Endodermal cell (in vitro differentiated cells): Measurements from ENCODE around the gene EFCAB14. TPM values are rescaled to one million over a fixed set of nuclear protein-coding genes. Genes with fewer than 3 reads are reported as not detected.

Experiments used
- DNase-seq: peaks from one replicate; pipeline ENCODE4 v3.0.0-alpha.2; 2017
- H3K27ac ChIP-seq: 2 replicates; pipeline ENCODE4 v1.5.1; 2013; ENCODE audit warnings: mild to moderate bottlenecking, low read depth, low read length, moderate library complexity
- H3K27me3 ChIP-seq: 2 replicates; pipeline ENCODE4 v1.6.1; 2013; ENCODE audit warnings: mild to moderate bottlenecking, low read length, moderate library complexity; ENCODE audit not compliant: insufficient read depth, control insufficient read depth, poor library complexity, severe bottlenecking
- H3K36me3 ChIP-seq: 2 replicates; pipeline ENCODE4 v1.7.0; 2013; ENCODE audit warnings: mild to moderate bottlenecking, low read length, moderate library complexity; ENCODE audit not compliant: control insufficient read depth, insufficient read depth
- H3K4me1 ChIP-seq: one replicate; pipeline ENCODE4 v1.7.0; 2013; ENCODE audit warnings: low read length; ENCODE audit not compliant: control insufficient read depth, insufficient read depth
- H3K4me3 ChIP-seq: 2 replicates; pipeline ENCODE4 v1.5.1; 2013; ENCODE audit warnings: mild to moderate bottlenecking, low read length, moderate library complexity
- H3K9ac ChIP-seq: 2 replicates; pipeline ENCODE4 v1.6.1; 2013; ENCODE audit warnings: mild to moderate bottlenecking, low read length, moderate library complexity; ENCODE audit not compliant: poor library complexity, severe bottlenecking; ENCODE audit errors: extremely low read depth
- H3K9me3 ChIP-seq: 2 replicates; pipeline ENCODE4 v1.6.1; 2013; ENCODE audit warnings: mild to moderate bottlenecking, low read length, moderate library complexity; ENCODE audit not compliant: control insufficient read depth
- H3K27ac Mint-ChIP-seq: 2 replicates; pipeline ENCODE4 v1.8.0; 2020; ENCODE audit warnings: mixed read lengths
- H3K27me3 Mint-ChIP-seq: 2 replicates; pipeline ENCODE4 v1.8.0; 2021; ENCODE audit warnings: mild to moderate bottlenecking, mixed read lengths; ENCODE audit not compliant: insufficient read depth
- H3K36me3 Mint-ChIP-seq: 2 replicates; pipeline ENCODE4 v1.8.0; 2020; ENCODE audit warnings: low read depth, mixed read lengths
- H3K4me1 Mint-ChIP-seq: 2 replicates; pipeline ENCODE4 v1.8.0; 2020; ENCODE audit warnings: mixed read lengths
- H3K4me3 Mint-ChIP-seq: 2 replicates; pipeline ENCODE4 v1.8.0; 2020; ENCODE audit warnings: mild to moderate bottlenecking, moderate library complexity, mixed read lengths
- H3K9me3 Mint-ChIP-seq: 2 replicates; pipeline ENCODE4 v1.8.0; 2020; ENCODE audit warnings: mild to moderate bottlenecking, mixed read lengths
- CTCF ChIP-seq: fragments of 200-600 bp; sonication (generic); conservative IDR thresholded peaks from 2 replicates; pipeline ENCODE4 v1.5.0; 2021; ENCODE audit warnings: antibody characterized with exemption, mild to moderate bottlenecking
- WGBS, 2 experiments: methylation state at CpG; one replicate each; pipeline versions ENCODE4 v1.1.5 to v1.1.7; 2013; ENCODE audit warnings: missing lambda C conversion rate in 2 of 2, mixed read lengths in 1 of 2; ENCODE audit not compliant: insufficient coverage in 1 of 2, insufficient read length in 1 of 2; 5-methylcytosine and 5-hydroxymethylcytosine counted together
- total RNA-seq, 2 donors: library from RNA; stranded (reverse); fragmentation: NEBNext Ultra II Directional in 1 of 2; extraction: Animal tissue kit (Norgen Biotek cat#: 25700) in 1 of 2; gene quantifications; 2 replicates in 1 of 2; 3 replicates in 1 of 2; pipeline ENCODE4 v1.2.1, GENCODE V29; 2021

The EFCAB14 gene
- total RNA-seq, 2 donors from 2014 or later: 82.7 to 83.4 TPM

DNA sequence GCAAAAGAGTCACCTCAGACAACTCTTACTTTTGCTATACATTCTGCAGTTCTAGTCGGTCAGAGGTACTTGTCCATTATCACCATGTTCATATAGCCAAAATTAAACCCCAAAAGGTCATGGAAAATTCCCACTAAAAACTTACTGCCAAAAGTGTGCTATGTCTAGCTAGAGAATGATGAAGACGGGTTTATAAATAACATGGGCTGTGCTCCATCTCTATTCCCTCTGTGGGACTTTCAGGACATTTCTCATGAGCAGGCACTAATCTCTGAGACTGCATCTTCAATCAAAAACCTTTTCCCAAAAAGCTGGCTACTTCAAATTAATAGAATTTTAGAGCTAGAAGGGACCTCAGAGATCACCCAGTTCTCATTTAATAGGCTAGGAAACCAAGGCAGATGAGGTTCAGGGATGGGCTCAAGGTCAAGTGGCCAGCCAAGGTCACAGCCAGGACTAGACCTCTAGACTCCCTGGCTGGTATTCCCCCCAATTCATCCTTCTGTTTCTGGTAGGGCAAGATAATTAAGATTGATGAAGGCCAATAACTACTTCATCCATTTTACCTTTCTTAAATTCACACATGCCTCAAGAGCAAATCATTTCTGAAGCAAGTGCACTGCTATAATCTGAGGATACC lies 81.3 kb downstream of the EFCAB14 start:
- Mint-ChIP-seq H3K4me1 (no peaks in the 10 kb centered on the region), H3K9me3 (no peaks in the 10 kb centered on the region), H3K4me3 (no peak overlapping the region), H3K36me3 (peaks cover 55% of the 10 kb centered on the region), H3K27me3 (no peaks in the 10 kb centered on the region), H3K27ac (no peak overlapping the region)
- Histone ChIP-seq H3K27ac (no peak overlapping the region), H3K4me3 (no peak overlapping the region), H3K9me3 (no peaks in the 10 kb centered on the region), H3K36me3 (peaks cover 57% of the 10 kb centered on the region), H3K9ac (no peak overlapping the region), H3K27me3 (no peaks in the 10 kb centered on the region), H3K4me1 (no peaks in the 10 kb centered on the region)
- WGBS, 2 experiments: 46 to 52% methylated on average over 2 of the region's 2 CpGs
- no peak for DNase-seq
- no peak for TF ChIP-seq CTCF

- Mint-ChIP-seq H3K27ac (no peak overlapping the region), H3K27me3 (no peaks in the 10 kb centered on the region), H3K36me3 (peaks cover 57% of the 10 kb centered on the region), H3K4me3 (no peak overlapping the region), H3K4me1 (no peaks in the 10 kb centered on the region), H3K9me3 (no peaks in the 10 kb centered on the region)
- Histone ChIP-seq H3K27me3 (no peaks in the 10 kb centered on the region), H3K27ac (no peak overlapping the region), H3K36me3 (peaks cover 64% of the 10 kb centered on the region), H3K9ac (no peak overlapping the region), H3K4me3 (no peak overlapping the region), H3K9me3 (no peaks in the 10 kb centered on the region), H3K4me1 (no peaks in the 10 kb centered on the region)
- TF ChIP-seq CTCF: no peak
- 97 to 100% methylated on average over 1 to 2 of the region's 2 CpGs for WGBS, 2 experiments
- no peak for DNase-seq
Observed at GRCh38 chr1:46635205-46635604, 83.7 kb downstream of the EFCAB14 start.

GRCh38 chr1:46630719-46631118 lies 88.2 kb downstream of the EFCAB14 start:
- Mint-ChIP-seq H3K4me1 (peaks cover 7% of the 10 kb centered on the region), H3K36me3 (peaks cover 36% of the 10 kb centered on the region), H3K4me3 (no peak overlapping the region), H3K27me3 (no peaks in the 10 kb centered on the region), H3K9me3 (no peaks in the 10 kb centered on the region), H3K27ac (no peak overlapping the region)
- DNase-seq: no peak
- H3K36me3 ChIP-seq: peaks cover 47% of the 10 kb centered on the region
- H3K27me3 ChIP-seq: no peaks in the 10 kb centered on the region
- H3K9ac ChIP-seq: no peak overlapping the region
- WGBS, 2 experiments: 93 to 94% methylated on average over 1 to 2 of the region's 2 CpGs
- no peaks in the 10 kb centered on the region for H3K9me3 ChIP-seq
- no peak overlapping the region for H3K27ac ChIP-seq
- no peaks in the 10 kb centered on the region for H3K4me1 ChIP-seq
- TF ChIP-seq CTCF: peak; percentile 26
- no peak overlapping the region for H3K4me3 ChIP-seq

Other genes starting within 250 kb of the EFCAB14 start
- gene DMBX1, start 229.3 kb downstream of the EFCAB14 start, total RNA-seq: 10 to 100 TPM in 1 of 2 donors, 1 to 10 TPM in 1; 5.7 to 16.6 TPM
- not detected for gene KNCN, start 167.5 kb downstream of the EFCAB14 start, total RNA-seq
- gene MKNK1, start 114.8 kb downstream of the EFCAB14 start, total RNA-seq: 10 to 100 TPM; 19.9 to 28.5 TPM
- 1 to 10 TPM; 1.7 to 2.3 TPM for gene MOB3C, start 102.3 kb downstream of the EFCAB14 start, total RNA-seq
- 10 to 100 TPM; 56.1 to 84.2 TPM for gene ATPAF1, start 50.8 kb downstream of the EFCAB14 start, total RNA-seq
- under 1 TPM in 1 of 2 donors, not detected in 1; 0.55 TPM for gene TEX38, start 47.3 kb downstream of the EFCAB14 start, total RNA-seq
- gene CYP4B1, start 79.9 kb upstream of the EFCAB14 start, total RNA-seq: 1 to 10 TPM in 1 of 2 donors, under 1 TPM in 1; 0.92 to 2.0 TPM
- gene CYP4A11, start 222.4 kb upstream of the EFCAB14 start, total RNA-seq: under 1 TPM; 0.24 to 0.62 TPM